Measurements from ENCODE around the gene IQGAP1.

IQGAP1 gene

DNA sequence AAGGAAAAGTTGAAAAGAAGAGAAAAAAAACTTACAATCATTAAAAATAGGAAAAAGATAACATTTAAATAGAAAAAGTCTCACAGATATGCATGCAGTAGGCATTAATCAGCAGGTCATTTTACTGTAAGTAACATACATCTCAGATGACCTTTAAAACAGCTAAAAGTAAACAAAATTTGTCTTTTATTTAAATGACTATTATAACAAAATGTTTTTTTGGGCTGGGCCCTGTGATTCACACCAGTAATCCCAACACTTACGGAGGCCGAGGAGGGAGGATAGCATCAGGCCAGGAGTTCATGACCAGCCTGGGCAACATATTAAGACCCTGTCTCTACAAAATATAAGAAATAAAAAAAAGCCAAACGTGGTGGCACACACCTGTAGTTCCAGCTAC lies 14.7 kb downstream of the IQGAP1 start:
- Histone ChIP-seq H3K36me3 (ENCODE audit: control insufficient read depth in 2 of 2, insufficient read depth in 1 of 2, low read length in 2 of 2) (no peaks in the 10 kb centered on the region), H3K4me3 (ENCODE audit: low read depth, low read length) (no peak overlapping the region), H3K9me3 (ENCODE audit: control insufficient read depth, insufficient read depth, low read depth, low read length) (no peaks in the 10 kb centered on the region), H3K4me1 (ENCODE audit: control insufficient read depth, insufficient read depth, low read length) (peaks cover 47% of the 10 kb centered on the region), H3K27ac (ENCODE audit: extremely low read depth, low read depth, low read length) (peak overlapping the region; percentile 69; the same call in 1 of the 2 replicates)
- ChIA-PET CTCF (interaction anchor here (0.5 to 1.8 kb wide), 5 partner anchors 18 to 523 kb away, joined by 3 to 6 read pairs (median 3); no protein-coding TSS in a partner anchor), POLR2A (interaction anchor here (2.1 kb wide), 1 partner anchor 15 kb away, joined by 23 read pairs; the partner anchor contains the start of gene IQGAP1)
- TF ChIP-seq ZNF488 (tag by site-specific recombination; IDR thresholded peaks at IDR 0.05) (no peak), ZNF624 (tag by site-specific recombination; IDR thresholded peaks at IDR 0.05) (no peak), ZNF423 (tag by site-specific recombination; IDR thresholded peaks at IDR 0.05) (no peak)
- TF ChIP-seq, protein P1, sequence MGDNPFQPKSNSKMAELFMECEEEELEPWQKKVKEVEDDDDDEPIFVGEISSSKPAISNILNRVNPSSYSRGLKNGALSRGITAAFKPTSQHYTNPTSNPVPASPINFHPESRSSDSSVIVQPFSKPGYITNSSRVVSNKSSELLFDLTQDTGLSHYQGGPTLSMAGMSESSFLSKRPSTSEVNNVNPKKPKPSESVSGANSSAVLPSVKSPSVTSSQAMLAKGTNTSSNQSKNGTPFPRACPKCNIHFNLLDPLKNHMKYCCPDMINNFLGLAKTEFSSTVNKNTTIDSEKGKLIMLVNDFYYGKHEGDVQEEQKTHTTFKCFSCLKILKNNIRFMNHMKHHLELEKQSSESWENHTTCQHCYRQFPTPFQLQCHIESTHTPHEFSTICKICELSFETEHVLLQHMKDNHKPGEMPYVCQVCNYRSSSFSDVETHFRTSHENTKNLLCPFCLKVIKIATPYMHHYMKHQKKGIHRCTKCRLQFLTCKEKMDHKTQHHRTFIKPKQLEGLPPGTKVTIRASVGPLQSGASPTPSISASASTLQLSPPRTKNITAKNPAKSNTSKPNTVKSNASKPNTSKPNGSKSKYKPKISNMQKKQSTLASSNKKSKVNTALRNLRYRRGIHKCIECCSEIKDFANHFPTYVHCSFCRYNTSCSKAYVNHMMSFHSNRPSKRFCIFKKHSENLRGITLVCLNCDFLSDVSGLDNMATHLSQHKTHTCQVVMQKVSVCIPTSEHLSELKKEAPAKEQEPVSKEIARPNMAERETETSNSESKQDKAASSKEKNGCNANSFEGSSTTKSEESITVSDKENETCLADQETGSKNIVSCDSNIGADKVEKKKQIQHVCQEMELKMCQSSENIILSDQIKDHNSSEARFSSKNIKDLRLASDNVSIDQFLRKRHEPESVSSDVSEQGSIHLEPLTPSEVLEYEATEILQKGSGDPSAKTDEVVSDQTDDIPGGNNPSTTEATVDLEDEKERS (tag by site-specific recombination; IDR thresholded peaks at IDR 0.05) = no peak

- Histone ChIP-seq H3K36me3 (ENCODE audit: control insufficient read depth in 2 of 2, insufficient read depth in 1 of 2, low read length in 2 of 2) (no peaks in the 10 kb centered on the region), H3K4me3 (ENCODE audit: low read depth, low read length) (no peak overlapping the region), H3K27ac (ENCODE audit: extremely low read depth, low read depth, low read length) (no peak overlapping the region), H3K4me1 (ENCODE audit: control insufficient read depth, insufficient read depth, low read length) (peaks cover 42% of the 10 kb centered on the region), H3K9me3 (ENCODE audit: control insufficient read depth, insufficient read depth, low read depth, low read length) (no peaks in the 10 kb centered on the region)
- CTCF ChIA-PET = interaction anchor here (0.8 to 1.4 kb wide), 2 partner anchors 28 to 77 kb away, joined by 3 to 6 read pairs; no protein-coding TSS in a partner anchor
- TF ChIP-seq, protein P2, sequence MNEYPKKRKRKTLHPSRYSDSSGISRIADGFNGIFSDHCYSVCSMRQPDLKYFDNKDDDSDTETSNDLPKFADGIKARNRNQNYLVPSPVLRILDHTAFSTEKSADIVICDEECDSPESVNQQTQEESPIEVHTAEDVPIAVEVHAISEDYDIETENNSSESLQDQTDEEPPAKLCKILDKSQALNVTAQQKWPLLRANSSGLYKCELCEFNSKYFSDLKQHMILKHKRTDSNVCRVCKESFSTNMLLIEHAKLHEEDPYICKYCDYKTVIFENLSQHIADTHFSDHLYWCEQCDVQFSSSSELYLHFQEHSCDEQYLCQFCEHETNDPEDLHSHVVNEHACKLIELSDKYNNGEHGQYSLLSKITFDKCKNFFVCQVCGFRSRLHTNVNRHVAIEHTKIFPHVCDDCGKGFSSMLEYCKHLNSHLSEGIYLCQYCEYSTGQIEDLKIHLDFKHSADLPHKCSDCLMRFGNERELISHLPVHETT (tag by site-specific recombination; IDR thresholded peaks at IDR 0.05) = no peak
- TF ChIP-seq, protein P3, sequence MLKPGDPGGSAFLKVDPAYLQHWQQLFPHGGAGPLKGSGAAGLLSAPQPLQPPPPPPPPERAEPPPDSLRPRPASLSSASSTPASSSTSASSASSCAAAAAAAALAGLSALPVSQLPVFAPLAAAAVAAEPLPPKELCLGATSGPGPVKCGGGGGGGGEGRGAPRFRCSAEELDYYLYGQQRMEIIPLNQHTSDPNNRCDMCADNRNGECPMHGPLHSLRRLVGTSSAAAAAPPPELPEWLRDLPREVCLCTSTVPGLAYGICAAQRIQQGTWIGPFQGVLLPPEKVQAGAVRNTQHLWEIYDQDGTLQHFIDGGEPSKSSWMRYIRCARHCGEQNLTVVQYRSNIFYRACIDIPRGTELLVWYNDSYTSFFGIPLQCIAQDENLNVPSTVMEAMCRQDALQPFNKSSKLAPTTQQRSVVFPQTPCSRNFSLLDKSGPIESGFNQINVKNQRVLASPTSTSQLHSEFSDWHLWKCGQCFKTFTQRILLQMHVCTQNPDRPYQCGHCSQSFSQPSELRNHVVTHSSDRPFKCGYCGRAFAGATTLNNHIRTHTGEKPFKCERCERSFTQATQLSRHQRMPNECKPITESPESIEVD (tag by site-specific recombination; IDR thresholded peaks at IDR 0.05) = peak; percentile 71
- TF ChIP-seq, protein P4, sequence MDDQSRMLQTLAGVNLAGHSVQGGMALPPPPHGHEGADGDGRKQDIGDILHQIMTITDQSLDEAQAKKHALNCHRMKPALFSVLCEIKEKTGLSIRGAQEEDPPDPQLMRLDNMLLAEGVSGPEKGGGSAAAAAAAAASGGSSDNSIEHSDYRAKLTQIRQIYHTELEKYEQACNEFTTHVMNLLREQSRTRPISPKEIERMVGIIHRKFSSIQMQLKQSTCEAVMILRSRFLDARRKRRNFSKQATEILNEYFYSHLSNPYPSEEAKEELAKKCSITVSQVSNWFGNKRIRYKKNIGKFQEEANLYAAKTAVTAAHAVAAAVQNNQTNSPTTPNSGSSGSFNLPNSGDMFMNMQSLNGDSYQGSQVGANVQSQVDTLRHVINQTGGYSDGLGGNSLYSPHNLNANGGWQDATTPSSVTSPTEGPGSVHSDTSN (CRISPR knock-in tag; IDR thresholded peaks at IDR 0.05) = no peak
- TF ChIP-seq ZNF155 (tag by site-specific recombination; IDR thresholded peaks at IDR 0.05) = no peak
- TF ChIP-seq ZNF776 (tag by site-specific recombination; IDR thresholded peaks at IDR 0.05; ENCODE audit: borderline replicate concordance) = no peak
- TF ChIP-seq, protein P1 (tag by site-specific recombination; IDR thresholded peaks at IDR 0.05) = no peak
- no peak for TF ChIP-seq ZBTB7A (tag by site-specific recombination; IDR thresholded peaks at IDR 0.05; ENCODE audit: low read depth)
- TF ChIP-seq PRDM4 (tag by site-specific recombination; IDR thresholded peaks at IDR 0.05) = no peak
- TF ChIP-seq ZNF10 (tag by site-specific recombination; IDR thresholded peaks at IDR 0.05) = peak; percentile 55; the same call in 1 of the 2 replicates
- no peak for TF ChIP-seq ZNF335 (tag by site-specific recombination; conservative IDR thresholded peaks at IDR 0.05)
- no peak for TF ChIP-seq ZNF274 (IDR thresholded peaks at IDR 0.05; ENCODE audit: low read length)
- no peak for TF ChIP-seq ZNF274 (tag by site-specific recombination; IDR thresholded peaks at IDR 0.05; ENCODE audit: borderline replicate concordance)
- POLR2A ChIA-PET = interaction anchor here (0.6 kb wide), 1 partner anchor 1312 kb away, joined by 3 read pairs; no protein-coding TSS in a partner anchor
Measured at GRCh38 chr15:90405055-90405607, 17.1 kb downstream of the IQGAP1 start.

Data from HEK293 (cell line).